GM12878 (cell line): ENCODE data around the gene COL9A3.

Experiments used
- BACH1 ChIP-seq: fragments of 450-650 bp; IDR thresholded peaks from 2 replicates; pipeline ENCODE4 v1.6.1; 2017; ENCODE audit warnings: mild to moderate bottlenecking, borderline replicate concordance
- BCL11A ChIP-seq: IDR thresholded peaks from 2 replicates; pipeline ENCODE4 v1.6.1; 2011; ENCODE audit warnings: low read depth, low read length
- CBX5 ChIP-seq: sonication (generic); IDR thresholded peaks from 2 replicates; pipeline ENCODE4 v1.6.1; 2016; ENCODE audit warnings: low read depth, moderate library complexity, mild to moderate bottlenecking, inconsistent platforms
- CHD2 ChIP-seq: IDR thresholded peaks from 2 replicates; pipeline ENCODE4 v1.6.1; 2011; ENCODE audit warnings: low read depth, low read length, improper control_type of control experiment, borderline replicate concordance
- CHD4 ChIP-seq: fragments of 200-600 bp; sonication (generic); IDR thresholded peaks from 2 replicates; pipeline ENCODE4 v1.6.1; 2016; ENCODE audit warnings: mild to moderate bottlenecking
- CTCF ChIP-seq, 3 experiments: IDR thresholded peaks in 2 of 3; conservative IDR thresholded peaks in 1 of 3; 2 replicates each; pipeline ENCODE4 v1.5.1; 2011; ENCODE audit warnings: low read depth in 3 of 3, low read length in 3 of 3, mild to moderate bottlenecking in 3 of 3, control low read depth in 2 of 3, moderate library complexity in 2 of 3, inconsistent platforms in 1 of 3, mixed read lengths in 1 of 3; ENCODE audit not compliant: control insufficient read depth in 2 of 3, insufficient read depth in 1 of 3; ENCODE audit errors: extremely low read depth in 1 of 3
- EED ChIP-seq: sonication (generic); IDR thresholded peaks from 2 replicates; pipeline ENCODE4 v1.6.1; 2016; ENCODE audit warnings: antibody characterized with exemption, low read depth
- EP300 ChIP-seq, 2 experiments: fragments of 150-350 bp in 1 of 2; IDR thresholded peaks; 2 replicates each; pipeline ENCODE4 v1.6.1; 2011 to 2012; ENCODE audit warnings: low read depth in 2 of 2, low read length in 2 of 2, borderline replicate concordance in 1 of 2, improper control_type of control experiment in 1 of 2, inconsistent platforms in 1 of 2; ENCODE audit not compliant: control insufficient read depth in 1 of 2
- FOXK2 ChIP-seq: fragments of 450-650 bp; IDR thresholded peaks from 2 replicates; pipeline ENCODE4 v1.6.1; 2017; ENCODE audit warnings: mild to moderate bottlenecking, moderate library complexity
- RAD21 ChIP-seq: IDR thresholded peaks from 2 replicates; pipeline ENCODE4 v1.6.1; 2011; ENCODE audit warnings: mild to moderate bottlenecking, low read depth, low read length, moderate library complexity; ENCODE audit not compliant: insufficient read depth
- RCOR1 ChIP-seq: conservative IDR thresholded peaks from 2 replicates; pipeline ENCODE4 v1.6.1; 2012; ENCODE audit warnings: low read depth, low read length, improper control_type of control experiment
- REST ChIP-seq: IDR thresholded peaks from 2 replicates; pipeline ENCODE4 v1.6.1; 2012; ENCODE audit warnings: mild to moderate bottlenecking, low read depth, low read length
- SP1 ChIP-seq: IDR thresholded peaks from one replicate; pipeline ENCODE4 v1.6.1; 2011; ENCODE audit warnings: low read depth, low read length
- TBL1XR1 ChIP-seq: IDR thresholded peaks from 2 replicates; pipeline ENCODE4 v1.6.1; 2012; ENCODE audit warnings: low read depth, low read length, improper control_type of control experiment

GRCh38 chr20:62843656-62844055 lies 26.8 kb downstream of the COL9A3 start:
- no peak for TF ChIP-seq CHD4
- no peak for TF ChIP-seq CTCF (IDR thresholded peaks at IDR 0.05 in 2 of 3, conservative IDR thresholded peaks at IDR 0.05 in 1 of 3; ENCODE audit: control insufficient read depth in 2 of 3, extremely low read depth in 1 of 3, insufficient read depth in 1 of 3, low read depth in 3 of 3, low read length in 3 of 3)
- TF ChIP-seq CHD2: no peak
- TF ChIP-seq RCOR1: no peak
- no peak for TF ChIP-seq REST
- no peak for TF ChIP-seq CBX5
- TF ChIP-seq TBL1XR1: no peak
- TF ChIP-seq SP1: no peak
- TF ChIP-seq FOXK2: no peak
- TF ChIP-seq BCL11A: no peak
- TF ChIP-seq BACH1: no peak
- TF ChIP-seq RAD21: no peak
- no peak for TF ChIP-seq EP300 (IDR thresholded peaks at IDR 0.05; ENCODE audit: borderline replicate concordance in 1 of 2, control insufficient read depth in 1 of 2, low read depth in 2 of 2, low read length in 2 of 2)
- TF ChIP-seq EED: no peak
